SU-DHL-6 (cell line): ENCODE measurements around the gene RHOH.

Experiments
- CTCF ChIP-seq: fragments of 200-600 bp; sonication (generic); IDR thresholded peaks from one replicate; pipeline ENCODE4 v1.5.1; 2017; ENCODE audit warnings: antibody characterized with exemption, mild to moderate bottlenecking, low read length, moderate library complexity; ENCODE audit not compliant: insufficient read depth, poor library complexity, severe bottlenecking
- EZH2phosphoT487 ChIP-seq: fragments of 200-600 bp; sonication (generic), shearing (Covaris generic); conservative IDR thresholded peaks from 2 replicates; pipeline ENCODE4 v1.6.1; 2018; ENCODE audit warnings: mild to moderate bottlenecking, antibody characterized with exemption, low read length, moderate library complexity, mixed read lengths

GRCh38 chr4:40227284-40227683 lies 30.5 kb downstream of the RHOH start:
- TF ChIP-seq CTCF: no peak
- no peak for TF ChIP-seq EZH2phosphoT487
